Natural killer cell treated with Interleukin-12 subunit alpha and Interleukin-12 subunit beta and Interleukin-15 and Interleukin-18, amount 100 ng/mL, for 72 hours (primary cell): ENCODE results near the gene RBFOX2. TPM values are rescaled to one million over a fixed set of nuclear protein-coding genes. Genes with fewer than 3 reads are reported as not detected.

Experiments
- ATAC-seq, 2 donors: fragments of 150-1000 bp; cut with Tn5 transposase in 1 of 2; sonication (Bioruptor Pico), chemical (Tn5 transposase) in 1 of 2; 2 replicates each; pipeline ENCODE4 v1.10.0; 2021
- DNase-seq: peaks from one replicate; pipeline ENCODE4 v3.0.0; 2022; ENCODE audit warnings: low spot score
- H3K27ac Mint-ChIP-seq, 2 donors: 1 replicate in 1 of 2; 2 replicates in 1 of 2; pipeline ENCODE4 v1.8.0; 2022; ENCODE audit warnings: mixed read lengths in 2 of 2, mild to moderate bottlenecking in 1 of 2, moderate library complexity in 1 of 2
- H3K27me3 Mint-ChIP-seq, 2 donors: 1 replicate in 1 of 2; 2 replicates in 1 of 2; pipeline ENCODE4 v1.8.0; 2022; ENCODE audit warnings: mixed read lengths in 2 of 2
- H3K36me3 Mint-ChIP-seq: one replicate; pipeline ENCODE4 v1.8.0; 2022; ENCODE audit warnings: mixed read lengths
- H3K4me1 Mint-ChIP-seq, 2 donors: 1 replicate in 1 of 2; 2 replicates in 1 of 2; pipeline ENCODE4 v1.8.0; 2022; ENCODE audit warnings: low read depth in 2 of 2, mixed read lengths in 2 of 2, mild to moderate bottlenecking in 1 of 2
- H3K4me3 Mint-ChIP-seq: one replicate; pipeline ENCODE4 v1.8.0; 2022; ENCODE audit warnings: mixed read lengths
- H3K9me3 Mint-ChIP-seq: 2 replicates; pipeline ENCODE4 v1.8.0; 2022; ENCODE audit warnings: mixed read lengths
- total RNA-seq, 2 donors: library from RNA; stranded (reverse); gene quantifications; one replicate each; pipeline ENCODE4 v1.2.3, GENCODE V29; 2022

Gene RBFOX2
- total RNA-seq, 2 donors from 2014 or later, result 0.71 to 1.8 TPM

DNA sequence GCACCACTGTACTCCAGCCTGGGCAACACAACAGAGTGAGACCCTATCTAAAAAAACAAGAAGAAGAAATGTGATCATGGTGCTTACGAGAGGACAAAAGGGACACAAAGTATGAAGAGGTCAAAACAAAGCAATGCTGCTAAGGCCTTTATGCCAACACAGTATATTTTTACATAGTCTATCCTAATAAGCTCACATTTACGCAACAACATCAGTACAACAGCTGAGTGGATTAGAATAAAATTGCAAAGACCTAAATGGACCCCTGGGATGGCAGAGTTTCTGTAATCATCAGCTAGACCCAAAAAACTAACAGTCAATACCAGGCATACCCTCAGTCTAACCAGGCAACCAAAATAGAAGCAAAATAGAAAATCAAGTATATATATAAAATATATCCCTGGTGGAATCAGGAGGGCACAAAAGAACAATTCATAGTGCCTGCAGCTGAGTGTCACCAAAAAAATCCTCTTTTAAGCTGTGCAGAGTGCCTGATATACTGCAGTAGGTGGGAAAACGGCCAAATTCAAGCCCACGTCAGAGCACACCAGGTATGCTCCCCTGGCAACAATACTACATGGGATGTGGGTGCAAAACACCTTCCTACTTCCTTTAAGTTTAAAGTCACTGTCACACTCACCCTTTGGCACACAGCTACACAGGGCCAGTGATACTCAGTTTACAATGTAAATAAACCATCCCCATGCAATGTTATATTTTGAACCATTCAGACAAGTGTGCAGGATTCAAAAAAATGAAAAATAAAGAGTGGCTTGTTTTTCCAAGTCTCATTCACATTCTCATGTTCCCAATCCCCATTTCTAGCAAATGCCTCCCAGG, 57.8 kb downstream of the RBFOX2 start:
- ATAC-seq (no peak), DNase-seq (no peak)
- H3K4me1 Mint-ChIP-seq, result no peaks in the 10 kb centered on the region
- H3K27me3 Mint-ChIP-seq, result peaks cover 11 to 33% of the 10 kb centered on the region in 2 donors
- no peaks in the 10 kb centered on the region for H3K9me3 Mint-ChIP-seq
- H3K36me3 Mint-ChIP-seq, result no peaks in the 10 kb centered on the region
- H3K4me3 Mint-ChIP-seq, result no peak overlapping the region
- no peak overlapping the region for H3K27ac Mint-ChIP-seq

DNA sequence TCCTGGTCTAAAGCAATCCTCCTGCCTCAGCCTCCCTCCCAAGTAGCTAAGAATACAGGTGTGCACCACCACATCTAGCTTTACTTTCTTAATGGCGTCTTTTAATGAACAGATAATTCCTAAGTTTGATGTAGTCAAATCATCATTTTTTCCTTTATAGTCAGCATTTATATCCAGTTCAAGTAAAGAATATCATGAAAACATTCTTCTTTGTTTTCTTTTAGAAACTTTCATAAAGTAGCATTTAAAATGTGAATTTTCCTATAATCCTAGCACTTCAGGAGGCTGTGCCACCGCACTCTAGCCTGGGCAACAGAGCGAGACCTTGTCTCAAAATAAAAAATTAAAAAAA, 61.6 kb downstream of the RBFOX2 start:
- Mint-ChIP-seq H3K9me3 (no peaks in the 10 kb centered on the region), H3K36me3 (no peaks in the 10 kb centered on the region), H3K27ac (no peak overlapping the region), H3K4me3 (no peak overlapping the region), H3K27me3 (peaks cover 12 to 38% of the 10 kb centered on the region in 2 donors), H3K4me1 (no peaks in the 10 kb centered on the region)
- DNase-seq, result no peak
- ATAC-seq, result no peak

DNA sequence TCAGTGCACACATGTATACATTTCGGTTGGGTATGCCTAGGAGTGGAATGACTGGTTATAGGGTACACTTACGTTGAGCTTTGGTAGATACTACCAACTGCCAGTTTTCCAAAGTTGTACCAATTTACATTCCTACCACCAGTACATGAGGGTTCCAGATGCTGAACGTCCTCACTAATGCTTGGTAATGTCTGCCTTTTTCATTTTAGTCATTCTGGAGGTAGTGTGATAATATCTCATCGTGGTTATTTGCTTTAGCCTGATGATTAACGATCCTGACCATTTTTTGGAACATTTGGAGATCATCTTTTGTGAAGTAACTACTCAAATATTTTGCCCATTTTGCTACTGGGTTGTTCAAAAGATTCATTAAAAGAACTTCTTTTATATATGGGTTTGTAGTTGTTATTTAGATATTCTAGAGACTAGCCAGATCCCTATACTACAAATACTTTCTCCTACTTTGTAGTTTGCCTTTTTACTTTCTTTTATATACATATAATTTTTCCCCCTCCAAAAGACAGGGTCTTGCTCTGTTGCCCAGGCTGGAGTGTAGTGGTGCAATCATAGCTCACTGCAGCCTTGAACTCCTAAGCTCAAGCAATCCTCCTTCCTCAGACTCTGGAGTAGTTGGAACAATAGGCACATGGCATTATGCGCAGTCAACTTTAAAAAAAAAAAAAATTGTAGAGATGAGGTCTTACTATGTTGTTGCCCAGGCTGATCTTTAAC, 62.1 kb downstream of the RBFOX2 start:
- peaks cover 15 to 43% of the 10 kb centered on the region in 2 donors for H3K27me3 Mint-ChIP-seq
- no peak overlapping the region for H3K4me3 Mint-ChIP-seq
- H3K9me3 Mint-ChIP-seq, result no peaks in the 10 kb centered on the region
- DNase-seq (no peak), ATAC-seq (no peak)
- H3K27ac Mint-ChIP-seq, result no peak overlapping the region
- H3K36me3 Mint-ChIP-seq, result no peaks in the 10 kb centered on the region
- no peaks in the 10 kb centered on the region for H3K4me1 Mint-ChIP-seq

DNA sequence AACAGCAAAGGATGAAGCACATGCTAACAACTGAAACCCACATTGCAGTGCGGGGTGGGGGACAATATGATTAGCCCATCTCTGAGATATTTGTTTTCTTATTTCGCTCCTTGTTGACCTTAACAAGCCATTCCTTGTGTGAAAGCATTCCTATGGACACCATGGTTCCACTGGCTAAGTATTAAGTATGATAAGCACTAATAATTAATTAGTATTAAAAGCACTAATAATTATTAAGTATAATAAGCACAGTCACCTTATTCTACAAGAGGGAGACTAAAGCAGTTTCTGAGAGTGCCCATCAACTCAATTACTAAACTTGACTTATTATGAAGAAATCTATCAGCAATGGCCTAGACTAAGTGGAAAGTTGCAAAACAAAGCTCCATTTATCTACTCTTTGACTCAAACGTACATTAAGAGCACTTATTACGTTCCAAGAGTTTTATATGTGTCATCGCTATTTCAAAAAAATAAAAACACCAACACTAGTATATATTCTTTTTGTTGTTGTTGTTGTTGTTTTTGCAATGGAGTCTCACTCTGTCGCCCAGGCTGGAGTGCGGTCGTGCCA, 65.3 kb downstream of the RBFOX2 start:
- Mint-ChIP-seq H3K4me3 (no peak overlapping the region), H3K9me3 (no peaks in the 10 kb centered on the region), H3K27me3 (peaks cover 22 to 45% of the 10 kb centered on the region in 2 donors), H3K27ac (no peak overlapping the region), H3K4me1 (no peaks in the 10 kb centered on the region), H3K36me3 (no peaks in the 10 kb centered on the region)
- ATAC-seq (no peak), DNase-seq (no peak)

DNA sequence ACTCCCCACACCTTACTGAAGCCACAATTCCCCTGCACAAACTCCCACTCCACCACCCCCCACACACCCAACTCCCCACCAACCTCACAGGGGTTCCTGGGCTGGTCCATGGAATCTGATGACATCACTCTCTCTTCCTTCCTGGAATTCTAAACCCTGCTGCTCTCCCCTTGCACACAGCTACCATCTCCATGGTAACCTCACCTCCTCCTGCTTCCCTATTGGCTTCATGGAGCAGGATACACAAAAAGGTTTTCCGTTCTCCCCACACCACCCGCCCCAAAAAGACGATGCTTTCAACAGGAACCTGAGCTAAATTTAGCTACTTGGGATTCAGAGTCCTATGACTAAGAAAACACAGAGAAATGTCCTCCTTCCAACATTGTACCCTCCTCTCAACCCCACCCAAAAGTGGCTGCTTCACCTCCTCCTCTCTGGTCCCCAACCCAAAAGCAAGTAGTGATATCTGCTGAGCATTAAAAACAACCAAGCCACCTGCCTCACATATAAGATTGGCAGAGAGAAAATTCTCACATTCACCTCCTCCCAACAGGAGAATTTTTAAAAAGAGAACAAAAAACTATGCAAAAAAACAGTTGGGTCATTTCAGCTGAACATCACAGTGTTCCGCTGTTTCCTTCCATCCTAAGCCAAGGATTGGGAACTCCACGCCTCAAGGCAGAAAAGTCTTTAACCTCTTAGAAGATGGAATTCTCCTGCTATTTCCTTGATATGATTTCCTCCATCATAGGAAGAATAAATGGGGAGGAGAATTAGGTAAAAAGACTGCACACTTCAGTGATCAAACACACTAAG, 66.9 kb downstream of the RBFOX2 start:
- H3K4me1 Mint-ChIP-seq, result no peaks in the 10 kb centered on the region
- H3K4me3 Mint-ChIP-seq, result no peak overlapping the region
- no peaks in the 10 kb centered on the region for H3K9me3 Mint-ChIP-seq
- DNase-seq (no peak), ATAC-seq (no peak)
- H3K27me3 Mint-ChIP-seq, result peaks cover 19 to 29% of the 10 kb centered on the region in 2 donors
- no peaks in the 10 kb centered on the region for H3K36me3 Mint-ChIP-seq
- H3K27ac Mint-ChIP-seq, result no peak overlapping the region

DNA sequence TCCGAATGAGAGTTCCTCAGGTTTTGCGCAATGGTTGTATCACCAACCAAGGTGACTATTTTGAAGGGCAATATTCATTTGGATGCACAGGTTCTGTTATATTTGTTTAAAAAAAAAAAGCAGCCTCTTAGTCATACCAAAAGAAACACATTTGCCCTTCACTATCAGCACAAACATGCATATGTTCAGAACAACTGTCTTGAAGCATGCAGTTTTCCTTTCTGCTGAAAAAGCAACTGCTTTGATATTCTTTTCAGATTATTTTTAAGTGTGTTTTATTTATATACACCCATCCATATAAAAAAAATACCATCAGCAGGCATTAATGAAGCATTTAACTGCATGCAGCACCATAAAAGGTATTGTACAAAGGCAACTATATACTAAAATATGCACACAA, 67.8 kb downstream of the RBFOX2 start:
- DNase-seq (no peak), ATAC-seq (no peak)
- Mint-ChIP-seq H3K9me3 (no peaks in the 10 kb centered on the region), H3K4me3 (no peak overlapping the region), H3K27ac (no peak overlapping the region), H3K36me3 (no peaks in the 10 kb centered on the region), H3K27me3 (peaks cover 19 to 23% of the 10 kb centered on the region in 2 donors), H3K4me1 (no peaks in the 10 kb centered on the region)

DNA sequence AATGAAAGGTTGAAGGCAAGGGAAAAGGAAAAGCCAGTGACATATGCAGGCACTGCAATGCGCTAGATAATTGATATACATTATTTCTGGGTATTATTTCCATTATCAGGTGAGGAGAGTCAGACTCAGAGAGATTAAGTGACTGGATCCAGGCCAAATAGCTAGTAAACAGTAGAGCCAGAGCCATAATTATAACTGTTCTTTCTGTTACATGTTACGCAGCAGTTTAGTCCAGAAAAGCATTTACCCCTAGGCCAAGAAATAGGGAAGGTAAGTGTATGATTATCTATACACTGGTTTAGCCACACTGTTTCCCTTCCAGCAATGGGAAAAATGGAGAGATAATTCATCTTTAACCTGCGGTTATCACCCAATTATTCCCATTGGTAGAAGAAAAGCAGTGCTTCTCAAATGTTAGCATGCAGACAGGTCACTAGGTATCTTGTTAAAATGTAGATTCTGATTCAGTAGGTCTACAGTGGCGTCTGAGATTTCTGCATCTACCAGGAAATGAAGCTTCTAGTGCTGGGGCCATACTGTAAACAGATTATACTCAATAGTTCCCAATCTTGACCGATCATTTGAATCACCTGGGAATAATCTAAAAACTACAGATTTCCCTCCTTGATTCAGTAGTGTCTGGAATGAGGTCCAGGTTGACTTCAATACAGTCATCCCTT, 69.4 kb downstream of the RBFOX2 start:
- Mint-ChIP-seq H3K4me1 (no peaks in the 10 kb centered on the region), H3K27ac (no peak overlapping the region), H3K9me3 (no peaks in the 10 kb centered on the region), H3K27me3 (peaks cover 23 to 25% of the 10 kb centered on the region in 2 donors), H3K36me3 (no peaks in the 10 kb centered on the region), H3K4me3 (no peak overlapping the region)
- DNase-seq (no peak), ATAC-seq (no peak)

DNA sequence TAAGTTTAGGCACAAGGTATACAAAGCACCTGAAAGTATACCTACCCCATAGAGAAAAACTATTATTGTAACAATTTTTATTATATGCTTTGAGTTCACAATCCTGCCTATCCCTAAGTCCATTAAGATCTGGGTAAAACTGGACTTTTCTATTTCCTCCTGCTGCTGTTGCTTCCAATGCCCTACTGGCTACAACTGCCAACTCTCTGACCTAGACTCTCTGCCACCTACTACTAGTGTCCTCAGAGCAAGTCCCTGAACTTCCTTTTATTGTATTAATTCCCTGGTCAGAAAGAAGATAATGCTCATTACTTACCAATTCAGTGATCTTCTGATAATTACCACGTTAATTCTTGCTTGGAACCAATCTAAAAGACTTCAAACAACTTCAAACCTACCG, 70.3 kb downstream of the RBFOX2 start:
- H3K4me3 Mint-ChIP-seq, result no peak overlapping the region

DNA sequence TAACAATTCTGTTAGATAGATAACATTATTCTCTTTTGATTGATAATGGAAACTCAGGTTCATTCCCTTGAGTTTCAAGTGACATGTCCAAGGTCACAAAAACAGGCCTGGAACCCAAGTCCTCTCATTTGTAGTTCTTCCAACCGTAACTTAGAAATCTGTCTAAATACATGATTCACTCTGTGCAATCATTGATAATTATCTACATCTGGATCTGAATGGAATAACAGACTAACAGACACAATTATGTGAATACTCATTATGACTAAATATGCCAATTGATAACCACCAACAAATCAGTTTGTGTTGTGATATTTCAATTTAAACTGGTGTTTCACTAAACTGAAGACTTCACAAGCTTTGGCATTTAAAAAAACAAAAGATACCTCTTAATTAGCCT, 71.0 kb downstream of the RBFOX2 start:
- Mint-ChIP-seq H3K4me1 (no peaks in the 10 kb centered on the region), H3K9me3 (no peaks in the 10 kb centered on the region), H3K27me3 (peaks cover 19% of the 10 kb centered on the region in 2 donors)

More for the DNA sequence above, 70.3 kb downstream of the RBFOX2 start:
- Mint-ChIP-seq H3K9me3 (no peaks in the 10 kb centered on the region), H3K36me3 (no peaks in the 10 kb centered on the region), H3K27me3 (peaks cover 23 to 25% of the 10 kb centered on the region in 2 donors), H3K4me1 (no peaks in the 10 kb centered on the region), H3K27ac (no peak overlapping the region)
- ATAC-seq (no peak), DNase-seq (no peak)

DNA sequence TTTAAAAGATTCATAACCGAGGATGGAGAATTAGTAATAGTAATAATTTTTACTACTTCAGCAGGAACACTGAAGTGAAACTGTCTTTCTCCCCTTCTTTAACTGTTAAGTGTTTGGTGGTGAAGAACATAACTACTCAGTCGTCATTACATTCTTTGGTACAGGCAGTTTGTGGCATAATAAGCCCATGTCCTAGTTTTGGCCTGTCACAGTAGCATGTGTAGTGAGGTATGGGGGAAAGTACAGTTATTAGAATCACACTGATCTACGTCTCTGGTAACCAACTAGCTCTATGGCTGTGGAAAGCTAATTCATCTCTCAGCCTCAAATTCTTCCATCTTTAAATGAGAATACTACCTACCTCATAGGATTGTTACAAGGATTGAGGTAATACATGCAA, 71.8 kb downstream of the RBFOX2 start:
- DNase-seq (no peak), ATAC-seq (no peak)
- H3K27ac Mint-ChIP-seq, result no peak overlapping the region
- no peaks in the 10 kb centered on the region for H3K9me3 Mint-ChIP-seq
- peaks cover 13 to 19% of the 10 kb centered on the region in 2 donors for H3K27me3 Mint-ChIP-seq
- no peak overlapping the region for H3K4me3 Mint-ChIP-seq
- H3K4me1 Mint-ChIP-seq, result no peaks in the 10 kb centered on the region
- no peaks in the 10 kb centered on the region for H3K36me3 Mint-ChIP-seq

More for the DNA sequence above, 71.0 kb downstream of the RBFOX2 start:
- Mint-ChIP-seq H3K4me3 (no peak overlapping the region), H3K27ac (no peak overlapping the region), H3K36me3 (no peaks in the 10 kb centered on the region)
- no peak for ATAC-seq
- no peak for DNase-seq

DNA sequence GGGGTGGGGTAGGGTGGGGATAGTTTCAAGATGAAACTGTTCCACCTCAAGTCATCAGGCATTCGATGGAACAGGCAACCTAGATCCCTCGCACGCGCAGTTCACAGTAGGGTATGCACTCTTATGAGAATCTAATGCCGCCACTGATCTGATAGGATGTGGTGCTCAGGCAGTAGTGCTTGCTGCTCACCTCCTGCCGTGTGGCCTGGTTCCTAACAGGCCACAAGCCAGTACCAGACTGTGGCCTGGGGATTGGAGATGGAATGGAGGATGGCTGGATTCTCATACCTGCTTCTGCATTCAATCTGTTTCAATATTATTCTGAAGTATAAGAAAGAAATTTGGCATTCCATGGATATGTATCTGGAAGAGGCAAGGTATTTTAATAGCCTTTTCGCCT, 73.1 kb downstream of the RBFOX2 start:
- no peak for DNase-seq
- H3K27ac Mint-ChIP-seq, result no peak overlapping the region
- H3K9me3 Mint-ChIP-seq, result no peaks in the 10 kb centered on the region
- H3K27me3 Mint-ChIP-seq, result peaks cover 9 to 12% of the 10 kb centered on the region in 2 donors
- H3K36me3 Mint-ChIP-seq, result no peaks in the 10 kb centered on the region
- H3K4me3 Mint-ChIP-seq, result no peak overlapping the region
- ATAC-seq, result no peak
- H3K4me1 Mint-ChIP-seq, result no peaks in the 10 kb centered on the region

DNA sequence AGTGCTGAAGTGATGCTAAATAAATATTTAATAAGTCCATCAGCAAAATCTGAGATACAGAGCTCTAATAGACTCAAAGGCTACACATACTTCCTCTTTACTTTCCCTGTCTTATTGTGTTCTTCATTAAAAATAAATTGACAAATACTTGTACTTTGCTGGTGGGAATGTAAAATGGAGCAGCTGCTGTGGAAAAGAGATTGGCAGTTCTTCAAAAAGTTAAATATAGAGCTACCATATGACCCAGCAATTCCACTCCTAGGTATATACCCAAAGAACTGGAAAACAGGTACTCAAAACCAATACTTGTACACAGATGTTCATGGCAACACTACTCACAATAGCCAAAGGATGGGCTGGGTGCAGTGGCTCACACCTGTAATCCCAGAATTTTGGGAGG, 76.0 kb downstream of the RBFOX2 start:
- H3K27me3 Mint-ChIP-seq, result peaks cover 13 to 22% of the 10 kb centered on the region in 2 donors
- H3K4me3 Mint-ChIP-seq, result no peak overlapping the region
- no peak overlapping the region for H3K27ac Mint-ChIP-seq
- H3K36me3 Mint-ChIP-seq, result no peaks in the 10 kb centered on the region
- DNase-seq (no peak), ATAC-seq (no peak)
- H3K9me3 Mint-ChIP-seq, result no peaks in the 10 kb centered on the region
- no peaks in the 10 kb centered on the region for H3K4me1 Mint-ChIP-seq

DNA sequence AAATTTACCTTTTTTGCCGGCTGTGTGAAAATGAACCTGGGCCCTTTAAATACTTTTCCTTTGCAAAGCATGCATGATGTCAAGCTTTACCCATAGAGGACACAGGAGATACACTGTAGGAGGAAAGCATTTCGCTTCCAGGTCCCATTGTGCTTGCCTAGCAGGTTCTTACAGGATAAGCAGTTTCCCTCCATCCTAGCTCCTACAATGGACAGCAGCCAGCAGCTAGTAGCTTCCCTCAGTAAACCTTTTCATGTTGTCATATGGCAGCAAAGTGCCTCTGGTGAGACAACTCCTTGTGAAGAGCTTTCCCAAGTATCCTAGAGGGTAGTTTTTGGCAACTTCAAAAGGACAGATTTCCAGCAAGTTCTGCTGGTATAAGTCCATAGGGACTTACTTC, 78.4 kb downstream of the RBFOX2 start:
- H3K4me1 Mint-ChIP-seq, result no peaks in the 10 kb centered on the region
- ATAC-seq (no peak), DNase-seq (no peak)
- no peak overlapping the region for H3K4me3 Mint-ChIP-seq
- no peak overlapping the region for H3K27ac Mint-ChIP-seq
- no peaks in the 10 kb centered on the region for H3K36me3 Mint-ChIP-seq
- H3K9me3 Mint-ChIP-seq, result no peaks in the 10 kb centered on the region
- peaks cover 15 to 22% of the 10 kb centered on the region in 2 donors for H3K27me3 Mint-ChIP-seq
